ENCODE data around the gene LRCH1.
A peak's percentile ranks its signal among the peaks of the same experiment; 100 is the strongest.

LRCH1 gene

GRCh38 chr13:46535002-46535401 lies 18.0 kb upstream of the LRCH1 start:
- no peak for DNase-seq (ENCODE audit: low spot score)

GRCh38 chr13:46535825-46536224 lies 17.1 kb upstream of the LRCH1 start:
- DNase-seq (ENCODE audit: low spot score), result no peak

DNA sequence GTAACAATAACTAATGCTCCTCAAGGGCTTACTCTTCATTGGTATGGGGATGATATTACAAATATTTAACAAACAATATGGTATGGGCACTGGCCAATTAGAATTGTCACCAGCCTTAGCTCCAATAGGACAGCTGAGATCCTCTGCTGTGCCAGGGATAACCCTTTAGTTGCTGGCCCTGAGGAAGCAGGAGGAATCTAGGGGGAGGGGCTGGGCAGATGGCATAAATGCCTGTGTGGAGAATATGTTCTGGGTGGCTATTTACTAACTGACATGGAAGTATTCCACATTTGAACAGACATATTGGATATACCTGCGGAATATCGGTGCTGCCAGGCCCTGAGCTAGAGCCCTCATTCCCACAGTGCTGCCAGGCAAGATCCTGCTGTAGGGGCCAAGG lies 16.6 kb upstream of the LRCH1 start:
- no peak for DNase-seq (ENCODE audit: low spot score)

- no peak for DNase-seq (ENCODE audit: low spot score)
Observed at GRCh38 chr13:46539231-46539630, 13.7 kb upstream of the LRCH1 start.

DNA sequence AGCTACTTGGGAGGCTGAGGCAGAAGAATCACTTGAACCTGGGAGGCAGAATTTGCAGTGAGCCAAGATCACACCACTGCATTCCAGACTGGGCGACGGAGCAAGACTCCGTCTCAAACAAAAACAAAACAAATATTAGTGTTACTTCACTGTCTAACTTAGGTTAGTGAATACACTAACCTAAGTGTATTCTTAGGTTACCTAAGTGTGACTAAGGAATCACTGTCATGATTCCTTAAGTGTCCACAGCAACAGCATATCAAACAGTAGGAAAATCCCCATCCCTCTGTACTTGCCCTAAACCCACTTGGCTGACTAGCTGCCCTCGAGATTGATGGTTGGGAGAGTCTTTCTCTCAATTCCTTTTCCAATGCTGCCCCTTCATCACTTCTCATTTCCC lies 11.8 kb upstream of the LRCH1 start:
- DNase-seq (ENCODE audit: low spot score), result no peak

- no peak for DNase-seq (ENCODE audit: low spot score)
Observed at GRCh38 chr13:46542833-46543232, 10.1 kb upstream of the LRCH1 start.

DNA sequence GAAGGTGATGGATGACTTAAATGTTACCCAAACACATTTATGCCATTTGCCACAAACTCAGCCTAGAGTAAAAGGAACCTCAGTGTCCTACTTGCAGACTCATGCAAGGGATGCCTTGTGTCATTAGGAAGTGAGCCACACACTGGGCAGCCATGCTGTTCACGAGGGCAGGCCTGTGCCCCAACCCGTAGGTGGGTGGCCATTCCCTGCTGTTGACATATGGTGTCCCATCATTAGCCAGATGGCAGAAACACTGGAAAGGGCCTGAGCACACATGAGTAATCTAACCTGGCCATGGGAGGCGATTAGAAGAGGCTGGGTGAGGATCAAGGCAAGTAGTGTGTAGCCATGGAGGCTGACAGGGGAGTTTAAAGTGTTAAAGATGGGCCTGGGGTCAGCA lies 9.7 kb upstream of the LRCH1 start:
- no peak for DNase-seq (ENCODE audit: low spot score)

GRCh38 chr13:46544208-46544607 lies 8.8 kb upstream of the LRCH1 start:
- DNase-seq (ENCODE audit: low spot score), result no peak

GRCh38 chr13:46544811-46545210 lies 8.2 kb upstream of the LRCH1 start:
- DNase-seq (ENCODE audit: low spot score), result no peak

GRCh38 chr13:46546084-46546768 lies 6.7 kb upstream of the LRCH1 start:
- no peak for DNase-seq (ENCODE audit: low spot score)

DNA sequence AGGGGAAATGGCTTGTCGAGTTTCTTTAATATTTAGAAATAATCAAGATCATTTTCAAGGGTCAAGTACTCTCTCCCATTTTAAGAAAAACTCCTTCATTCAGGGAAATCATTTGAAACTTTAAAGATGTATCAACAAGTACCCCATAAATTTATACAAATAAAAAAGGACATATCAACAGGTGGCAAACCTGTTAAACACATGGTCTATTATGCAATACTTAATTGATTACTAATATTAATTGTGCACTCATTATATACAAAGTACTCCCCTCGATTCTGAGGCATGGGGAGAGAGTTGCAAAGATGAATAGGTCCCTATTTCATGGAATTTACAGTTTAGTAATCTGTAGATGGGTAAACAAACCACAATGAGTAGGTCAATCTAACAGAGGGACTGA lies 2.1 kb upstream of the LRCH1 start:
- no peak for DNase-seq (ENCODE audit: low spot score)

- peak; percentile 88 for DNase-seq (ENCODE audit: low spot score)
Observed at GRCh38 chr13:46551410-46552302, 1.3 kb upstream of the LRCH1 start.

- DNase-seq (ENCODE audit: low spot score), result no peak
Observed at GRCh38 chr13:46552303-46552682, 677 bp upstream of the LRCH1 start.

DNA sequence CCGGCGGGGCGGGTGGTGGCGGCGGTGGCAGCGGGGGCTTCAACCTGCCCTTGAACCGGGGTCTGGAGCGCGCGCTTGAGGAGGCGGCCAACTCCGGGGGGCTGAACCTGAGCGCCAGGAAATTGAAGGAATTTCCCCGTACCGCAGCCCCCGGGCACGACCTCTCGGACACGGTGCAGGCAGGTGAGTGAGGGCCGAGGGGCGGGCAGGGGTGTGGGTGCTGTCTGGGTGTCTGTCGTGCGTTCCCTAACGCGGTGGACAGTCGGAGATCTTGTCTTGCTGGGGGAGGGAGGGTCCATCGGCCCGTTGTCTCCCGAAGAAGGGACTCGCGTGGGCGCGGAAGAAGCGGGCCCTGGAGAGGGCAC lies 533 bp downstream of the LRCH1 start:
- no peak for DNase-seq (ENCODE audit: low spot score)

- peak; percentile 91 for DNase-seq (ENCODE audit: low spot score)
Observed at GRCh38 chr13:46553886-46554858, 1.2 kb downstream of the LRCH1 start.

GRCh38 chr13:46554951-46555350 lies 2.0 kb downstream of the LRCH1 start:
- no peak for DNase-seq (ENCODE audit: low spot score)

DNA sequence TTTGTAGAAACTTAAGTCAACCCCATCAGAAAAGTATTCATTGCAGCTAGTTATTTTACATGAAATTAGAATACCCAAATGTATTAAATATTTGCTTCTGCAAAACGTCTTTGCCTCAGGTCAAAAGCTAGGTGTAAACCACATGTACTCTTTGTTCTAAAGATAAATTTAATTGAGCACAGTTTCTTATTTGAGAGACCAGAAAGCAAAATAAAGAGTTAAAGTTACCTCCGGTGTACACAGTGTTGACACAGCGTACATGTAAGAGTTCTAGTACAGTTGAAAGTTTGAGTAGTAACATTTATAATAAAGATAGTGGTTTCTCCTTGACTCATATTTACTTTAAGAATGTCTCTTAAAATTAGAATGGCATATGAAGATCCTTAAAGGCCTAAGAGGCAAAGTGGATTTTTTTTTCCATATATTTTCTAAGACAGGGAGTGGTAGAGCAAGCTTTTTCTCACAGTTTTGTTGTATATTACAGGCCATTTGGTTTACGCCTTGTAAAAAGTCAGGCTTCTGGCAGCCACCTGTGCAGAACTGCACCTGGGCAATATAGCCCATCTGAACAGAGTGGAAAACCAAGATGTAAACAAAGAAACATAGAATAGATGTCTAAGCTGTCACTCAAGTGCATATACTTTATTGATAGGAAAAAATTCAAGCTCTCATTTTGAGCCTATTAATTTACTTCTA lies 2.9 kb downstream of the LRCH1 start:
- no peak for DNase-seq (ENCODE audit: low spot score)

- DNase-seq (ENCODE audit: low spot score), result no peak
Observed at GRCh38 chr13:46556418-46556779, 3.4 kb downstream of the LRCH1 start.

- no peak for DNase-seq (ENCODE audit: low spot score)
Observed at GRCh38 chr13:46559272-46559805, 6.4 kb downstream of the LRCH1 start.

GRCh38 chr13:46560778-46561177 lies 7.8 kb downstream of the LRCH1 start:
- DNase-seq (ENCODE audit: low spot score), result no peak

GRCh38 chr13:46561286-46561685 lies 8.3 kb downstream of the LRCH1 start:
- DNase-seq (ENCODE audit: low spot score), result no peak

DNA sequence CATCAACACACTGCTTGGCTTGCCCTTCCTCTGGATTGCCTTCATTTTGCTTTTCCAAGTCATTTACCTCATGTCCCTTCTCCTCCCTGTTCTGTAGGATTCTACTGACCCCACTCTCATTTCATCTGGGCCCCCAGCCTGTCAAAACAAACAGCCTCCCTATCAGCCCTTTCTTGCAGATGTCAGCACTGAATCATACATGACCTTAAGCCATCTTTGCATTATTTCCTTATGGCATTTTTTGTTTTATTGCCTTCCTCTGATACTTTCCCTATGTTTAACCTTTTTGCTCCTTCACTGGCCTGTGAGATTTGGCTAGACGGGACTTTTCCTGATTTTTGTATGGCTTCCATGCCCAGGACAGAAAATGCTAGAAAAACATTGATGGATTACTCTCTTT lies 8.7 kb downstream of the LRCH1 start:
- DNase-seq (ENCODE audit: low spot score), result no peak

All from RKO (cell line).